ENCODE results near the gene SPHK1.
A peak's percentile ranks its signal among the peaks of the same experiment; 100 is the strongest.

The SPHK1 gene

GRCh38 chr17:76384222-76384986 is at the start of gene SPHK1:
Gene SPHK1 (plus strand): TSS chr17:76384609. CDS start chr17:76385645, 1,036 bp downstream.
- TF ChIP-seq ZFX (IDR thresholded peaks at IDR 0.05; ENCODE audit: borderline replicate concordance) (no peak), CTCF (IDR thresholded peaks at IDR 0.05) (no peak)
- peak within 1 kb of the TSS; percentile 77 for H3K27ac ChIP-seq

GRCh38 chr17:76335716-76336381 is 48.6 kb upstream of the SPHK1 start:
- TF ChIP-seq ZFX (IDR thresholded peaks at IDR 0.05; ENCODE audit: borderline replicate concordance) (no peak), CTCF (IDR thresholded peaks at IDR 0.05) (no peak)
- no peak overlapping the region for H3K27ac ChIP-seq

GRCh38 chr17:76336756-76337412 is 47.5 kb upstream of the SPHK1 start:
- no peak overlapping the region for H3K27ac ChIP-seq

GRCh38 chr17:76337413-76337777 is 47.0 kb upstream of the SPHK1 start:
- TF ChIP-seq CTCF (IDR thresholded peaks at IDR 0.05) (no peak), ZFX (IDR thresholded peaks at IDR 0.05; ENCODE audit: borderline replicate concordance) (no peak)
- H3K27ac ChIP-seq, result no peak overlapping the region

More at GRCh38 chr17:76336756-76337412, 47.5 kb upstream of the SPHK1 start:
- no peak for TF ChIP-seq CTCF (IDR thresholded peaks at IDR 0.05)
- TF ChIP-seq ZFX (IDR thresholded peaks at IDR 0.05; ENCODE audit: borderline replicate concordance), result no peak

- TF ChIP-seq CTCF (IDR thresholded peaks at IDR 0.05) (no peak), ZFX (IDR thresholded peaks at IDR 0.05; ENCODE audit: borderline replicate concordance) (no peak)
- no peak overlapping the region for H3K27ac ChIP-seq
These were observed 43.1 kb upstream of the SPHK1 start for GRCh38 chr17:76341301-76341700.

GRCh38 chr17:76343106-76343505 is 41.3 kb upstream of the SPHK1 start:
- no peak overlapping the region for H3K27ac ChIP-seq
- TF ChIP-seq ZFX (IDR thresholded peaks at IDR 0.05; ENCODE audit: borderline replicate concordance), result no peak
- TF ChIP-seq CTCF (IDR thresholded peaks at IDR 0.05), result no peak

Data from 22Rv1 (cell line).